Neural progenitor cell (in vitro differentiated cells): ENCODE data around the gene CRTC3. TPM values are rescaled to one million over a fixed set of nuclear protein-coding genes. Genes with fewer than 3 reads are reported as not detected.

ENCODE experiments used
- DNase-seq: peaks from one replicate; pipeline ENCODE4 v3.0.0-alpha.2; 2016; ENCODE audit warnings: low spot score
- H2AFZ ChIP-seq: fragments of 200-600 bp; sonication (generic); replicated peaks from 2 replicates; pipeline ENCODE4 v1.6.1; 2016; ENCODE audit warnings: antibody characterized with exemption
- H3F3A ChIP-seq: fragments of 200-600 bp; sonication (generic); 2 replicates; pipeline ENCODE4 v1.6.1; 2016; ENCODE audit warnings: antibody characterized with exemption, low read depth
- H3K27ac ChIP-seq: fragments of 200-600 bp; sonication (generic); 2 replicates; pipeline ENCODE4 v1.5.1; 2016; ENCODE audit warnings: mild to moderate bottlenecking
- H3K27me3 ChIP-seq: fragments of 200-600 bp; sonication (generic); 2 replicates; pipeline ENCODE4 v1.6.1; 2016; ENCODE audit warnings: mild to moderate bottlenecking, moderate library complexity
- H3K36me3 ChIP-seq: fragments of 200-600 bp; sonication (generic); 2 replicates; pipeline ENCODE4 v1.5.1; 2016
- H3K4me1 ChIP-seq: fragments of 200-600 bp; sonication (generic); 2 replicates; pipeline ENCODE4 v1.6.1; 2016; ENCODE audit warnings: mixed run types
- H3K4me2 ChIP-seq: fragments of 200-600 bp; sonication (generic); 2 replicates; pipeline ENCODE4 v1.6.1; 2016
- H3K4me3 ChIP-seq: fragments of 200-600 bp; sonication (generic); 2 replicates; pipeline ENCODE4 v1.5.1; 2016
- H3K79me2 ChIP-seq: fragments of 200-600 bp; sonication (generic); 2 replicates; pipeline ENCODE4 v1.6.1; 2016; ENCODE audit warnings: low read depth
- H3K9ac ChIP-seq: fragments of 200-600 bp; sonication (generic); 2 replicates; pipeline ENCODE4 v1.6.1; 2016
- H3K9me3 ChIP-seq: fragments of 200-600 bp; sonication (generic); 2 replicates; pipeline ENCODE4 v1.5.1; 2016; ENCODE audit warnings: low read depth
- H4K20me1 ChIP-seq: fragments of 200-600 bp; sonication (generic); 2 replicates; pipeline ENCODE4 v1.6.1; 2016; ENCODE audit warnings: low read depth
- H3K27ac Mint-ChIP-seq: 3 replicates; pipeline ENCODE4 v1.8.0; 2021; ENCODE audit warnings: mixed read lengths
- H3K27me3 Mint-ChIP-seq: 2 replicates; pipeline ENCODE4 v1.8.0; 2022; ENCODE audit warnings: low read depth, mild to moderate bottlenecking, inconsistent platforms, moderate library complexity, mixed read lengths; ENCODE audit not compliant: insufficient read depth
- H3K36me3 Mint-ChIP-seq: 3 replicates; pipeline ENCODE4 v1.8.0; 2021; ENCODE audit warnings: mixed read lengths
- H3K4me1 Mint-ChIP-seq: 3 replicates; pipeline ENCODE4 v1.8.0; 2021; ENCODE audit warnings: mixed read lengths
- H3K4me3 Mint-ChIP-seq: 3 replicates; pipeline ENCODE4 v1.8.0; 2021; ENCODE audit warnings: mild to moderate bottlenecking, moderate library complexity, mixed read lengths
- H3K9me3 Mint-ChIP-seq: 3 replicates; pipeline ENCODE4 v1.8.0; 2020; ENCODE audit warnings: mixed read lengths
- CTCF ChIP-seq: fragments of 200-600 bp; sonication (generic); IDR thresholded peaks from 2 replicates; pipeline ENCODE4 v1.5.1; 2017; ENCODE audit warnings: antibody characterized with exemption, mild to moderate bottlenecking
- EZH2 ChIP-seq: fragments of 200-600 bp; sonication (generic); IDR thresholded peaks from 2 replicates; pipeline ENCODE4 v1.6.1; 2017; ENCODE audit warnings: antibody characterized with exemption, mild to moderate bottlenecking, moderate library complexity
- EZH2phosphoT487 ChIP-seq: fragments of 200-600 bp; sonication (generic); IDR thresholded peaks from 2 replicates; pipeline ENCODE4 v1.6.1; 2017; ENCODE audit warnings: antibody characterized with exemption
- total RNA-seq: library from RNA; depleted of rRNA; stranded (reverse); fragments of >200 nt; gene quantifications from 2 replicates; pipeline ENCODE4 v1.2.3, GENCODE V29; 2015; ENCODE audit warnings: low replicate concordance

Gene CRTC3
- total RNA-seq, 1 donor from 2014 or later: 4.9 TPM

DNA sequence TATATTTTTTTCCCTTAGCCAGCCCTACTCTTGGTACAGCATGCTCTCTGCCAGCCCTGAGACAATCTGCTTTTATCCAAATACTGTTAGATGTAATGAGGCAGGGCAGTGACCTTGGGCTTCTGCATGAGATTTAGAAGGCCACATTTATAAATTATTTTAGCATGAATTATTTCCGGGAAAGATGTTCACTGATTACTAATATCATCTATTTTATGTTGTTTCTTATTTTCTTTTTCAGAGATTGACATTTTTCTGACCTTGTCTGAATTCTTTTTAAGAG is 23.1 kb downstream of the CRTC3 start:
- H3K27me3 ChIP-seq: no peaks in the 10 kb centered on the region
- H3K9me3 ChIP-seq: no peaks in the 10 kb centered on the region
- Mint-ChIP-seq H3K27me3 (no peaks in the 10 kb centered on the region), H3K27ac (no peak overlapping the region), H3K36me3 (peaks cover 3% of the 10 kb centered on the region), H3K9me3 (no peaks in the 10 kb centered on the region), H3K4me3 (no peak overlapping the region), H3K4me1 (peaks cover 17% of the 10 kb centered on the region)
- no peak for TF ChIP-seq CTCF
- no peak for TF ChIP-seq EZH2phosphoT487
- TF ChIP-seq EZH2: no peak
- no peaks in the 10 kb centered on the region for H3K36me3 ChIP-seq
- no peak overlapping the region for H3K9ac ChIP-seq
- H3K4me1 ChIP-seq: peaks cover 3% of the 10 kb centered on the region
- no peaks in the 10 kb centered on the region for H3K79me2 ChIP-seq
- H2AFZ ChIP-seq: no peak overlapping the region
- H3K4me3 ChIP-seq: no peak overlapping the region
- H3K4me2 ChIP-seq: no peak overlapping the region
- no peaks in the 10 kb centered on the region for H4K20me1 ChIP-seq
- no peak overlapping the region for H3K27ac ChIP-seq
- DNase-seq: no peak
- H3F3A ChIP-seq: no peaks in the 10 kb centered on the region

DNA sequence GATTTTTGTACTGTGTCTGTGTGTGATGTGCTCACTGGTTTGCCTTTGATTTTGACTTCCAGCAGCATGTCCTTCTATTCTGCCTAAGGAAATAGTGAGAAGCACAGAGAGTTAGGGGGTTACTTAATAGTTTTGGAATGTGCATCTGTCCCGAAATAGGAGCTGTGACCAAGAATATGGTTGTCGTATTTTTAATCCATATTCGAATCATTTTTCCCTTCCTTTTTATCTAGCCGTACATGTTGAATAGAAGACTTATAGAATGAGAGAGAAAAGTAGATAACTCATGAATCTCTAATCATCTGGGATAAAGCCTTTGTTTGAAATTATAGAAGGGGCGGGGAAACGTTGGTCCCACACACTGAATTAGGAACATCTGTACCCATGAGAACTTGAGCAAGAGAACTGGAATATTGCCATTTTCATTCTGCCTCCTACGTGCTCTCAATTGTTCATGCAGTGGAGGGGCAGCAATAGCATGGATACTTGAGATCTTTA is 23.6 kb downstream of the CRTC3 start:
- H3K27me3 ChIP-seq: no peaks in the 10 kb centered on the region
- Mint-ChIP-seq H3K4me3 (no peak overlapping the region), H3K9me3 (no peaks in the 10 kb centered on the region), H3K27me3 (no peaks in the 10 kb centered on the region), H3K36me3 (peaks cover 3% of the 10 kb centered on the region), H3K4me1 (peaks cover 21% of the 10 kb centered on the region), H3K27ac (no peak overlapping the region)
- H3K79me2 ChIP-seq: no peaks in the 10 kb centered on the region
- H4K20me1 ChIP-seq: no peaks in the 10 kb centered on the region
- no peaks in the 10 kb centered on the region for H3K36me3 ChIP-seq
- TF ChIP-seq EZH2phosphoT487 (no peak), EZH2 (no peak), CTCF (no peak)
- H2AFZ ChIP-seq: no peak overlapping the region
- no peaks in the 10 kb centered on the region for H3F3A ChIP-seq
- no peak overlapping the region for H3K27ac ChIP-seq
- H3K9me3 ChIP-seq: no peaks in the 10 kb centered on the region
- no peak overlapping the region for H3K4me3 ChIP-seq
- no peak overlapping the region for H3K4me2 ChIP-seq
- no peak for DNase-seq
- no peak overlapping the region for H3K9ac ChIP-seq
- H3K4me1 ChIP-seq: peaks cover 7% of the 10 kb centered on the region

- Histone ChIP-seq H3K4me2 (no peak overlapping the region), H3K4me1 (peaks cover 33% of the 10 kb centered on the region), H3K79me2 (no peaks in the 10 kb centered on the region)
Observed at GRCh38 chr15:90557186-90558084, 27.7 kb downstream of the CRTC3 start.

More at GRCh38 chr15:90557186-90558084, 27.7 kb downstream of the CRTC3 start:
- Mint-ChIP-seq H3K36me3 (peaks cover 4% of the 10 kb centered on the region), H3K27ac (no peak overlapping the region), H3K4me3 (no peak overlapping the region), H3K27me3 (no peaks in the 10 kb centered on the region), H3K4me1 (peaks cover 50% of the 10 kb centered on the region), H3K9me3 (peaks cover 7% of the 10 kb centered on the region)
- peaks cover 10% of the 10 kb centered on the region for H3F3A ChIP-seq
- no peak overlapping the region for H3K27ac ChIP-seq
- no peak for TF ChIP-seq EZH2
- no peak for TF ChIP-seq EZH2phosphoT487
- no peak for TF ChIP-seq CTCF
- no peaks in the 10 kb centered on the region for H3K36me3 ChIP-seq
- no peak for DNase-seq
- no peak overlapping the region for H2AFZ ChIP-seq
- no peaks in the 10 kb centered on the region for H4K20me1 ChIP-seq
- no peak overlapping the region for H3K4me3 ChIP-seq
- no peaks in the 10 kb centered on the region for H3K9me3 ChIP-seq
- H3K27me3 ChIP-seq: no peaks in the 10 kb centered on the region
- no peak overlapping the region for H3K9ac ChIP-seq
